ENCODE data around the gene SCN11A.

- TF ChIP-seq L3MBTL2 (conservative IDR thresholded peaks at IDR 0.05) = no peak
- no peak for TF ChIP-seq NFRKB (IDR thresholded peaks at IDR 0.05)
- no peak for TF ChIP-seq FOXA1 (IDR thresholded peaks at IDR 0.05)
Measured at GRCh38 chr3:39100500-39100886, 48.7 kb upstream of the SCN11A start.

Data from HEK293T (cell line).